Right lung (tissue), 5 donors: Measurements from ENCODE around the gene MAP2K3. TPM values are rescaled to one million over a fixed set of nuclear protein-coding genes. Genes with fewer than 3 reads are reported as not detected.
"Not testable (repeated sequence)": the region's sequence is repeated elsewhere in the genome, so short reads cannot be mapped to it uniquely, and the experiment has no call there.

Experiments used
- DNase-seq, 2 donors: peaks; one replicate each; pipeline ENCODE4 v3.0.0-alpha.2; 2013
- polyA plus RNA-seq, 5 donors: library from polyadenylated mRNA; unstranded; fragments of 120-200 nt; gene quantifications; one replicate each; pipeline versions ENCODE4 v1.2.1 to v1.2.3, GENCODE V29; 2013; ENCODE audit warnings: inconsistent platforms in 1 of 5, low replicate concordance in 1 of 5; ENCODE audit not compliant: insufficient read length in 5 of 5, insufficient read depth in 1 of 5

Gene MAP2K3
- polyA plus RNA-seq, 5 donors, result 19.1 to 30.8 (median 27.2) TPM

GRCh38 chr17:21295036-21295952 is 10.8 kb downstream of the MAP2K3 start:
- DNase-seq, result no peak

GRCh38 chr17:21296097-21297025 is 11.8 kb downstream of the MAP2K3 start:
- no peak for DNase-seq

- no peak for DNase-seq
Observed at GRCh38 chr17:21297026-21297520, 12.6 kb downstream of the MAP2K3 start.

GRCh38 chr17:21297597-21297996 is 13.1 kb downstream of the MAP2K3 start:
- DNase-seq, result no peak

GRCh38 chr17:21298056-21298982 is 13.8 kb downstream of the MAP2K3 start:
- DNase-seq, result no peak

GRCh38 chr17:21298983-21299519 is 14.5 kb downstream of the MAP2K3 start:
- DNase-seq, result no peak

GRCh38 chr17:21299981-21300600 is 15.6 kb downstream of the MAP2K3 start:
- DNase-seq, result no peak

GRCh38 chr17:21300601-21301571 is 16.4 kb downstream of the MAP2K3 start:
- no peak for DNase-seq

GRCh38 chr17:21301593-21302550 is 17.4 kb downstream of the MAP2K3 start:
- no peak for DNase-seq

- no peak for DNase-seq
Observed at GRCh38 chr17:21302711-21303425, 18.4 kb downstream of the MAP2K3 start.

GRCh38 chr17:21303441-21304065 is 19.0 kb downstream of the MAP2K3 start:
- no peak for DNase-seq

- no peak for DNase-seq
Observed at GRCh38 chr17:21304091-21304490, 19.6 kb downstream of the MAP2K3 start.

- DNase-seq, result not testable (repeated sequence)
Observed at GRCh38 chr17:21304551-21305151, 20.1 kb downstream of the MAP2K3 start.

- DNase-seq, result not testable (repeated sequence)
Observed at GRCh38 chr17:21305431-21306180, 21.1 kb downstream of the MAP2K3 start.

- DNase-seq, result not testable (repeated sequence)
Observed at GRCh38 chr17:21306611-21307272, 22.2 kb downstream of the MAP2K3 start.
